ENCODE data around the gene CAPZB. TPM values are rescaled to one million over a fixed set of nuclear protein-coding genes. Genes with fewer than 3 reads are reported as not detected.
A peak's percentile ranks its signal among the peaks of the same experiment; 100 is the strongest.

CAPZB gene
- total and polyA plus RNA-seq, 2 donors (not counting 3 experiments of a cell fraction or from before 2014, with no cell fraction given) = 196 to 347 TPM

DNA sequence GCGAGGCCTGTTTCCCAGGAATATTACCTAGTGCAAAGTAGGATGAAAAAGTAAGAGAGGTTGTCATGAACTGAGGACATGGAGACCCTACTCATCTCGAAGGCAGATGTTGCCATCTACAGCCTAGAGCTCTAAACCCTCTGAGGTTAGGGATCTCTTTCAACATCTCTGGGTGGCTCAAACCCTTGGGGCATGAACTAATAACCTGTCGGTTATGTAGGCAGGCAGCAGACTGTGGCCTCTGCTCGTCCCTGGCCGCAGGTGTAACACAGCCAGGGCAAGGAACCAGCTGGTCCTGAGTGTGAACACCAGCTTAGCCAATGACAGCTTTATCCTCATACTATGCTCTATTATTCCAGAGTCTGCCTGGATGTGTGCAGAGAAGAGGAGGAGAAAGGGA, 13.2 kb downstream of the CAPZB start:
- no peak overlapping the region for H3K4me3 ChIP-seq (replicated peaks in 1 of 3; ENCODE audit: insufficient read depth in 1 of 3, low read depth in 1 of 3, low read length in 3 of 3)
- intact Hi-C loops (cut with micrococcal nuclease) = no loop called here
- dilution Hi-C loops (cut with MboI; ENCODE audit: extremely low pct_ligation_motif_present, low sequenced_read_pairs) = no loop called here
- DNase-seq (ENCODE audit: low read depth, low spot score) = no peak
- no peak overlapping the region for H3K4me2 ChIP-seq (ENCODE audit: insufficient read depth, low read length)
- H4K20me1 ChIP-seq (replicated peaks; ENCODE audit: control insufficient read depth, extremely low read depth, insufficient read depth, low read length) = no peaks in the 10 kb centered on the region
- peaks cover 1 to 2% of the 10 kb centered on the region in 2 experiments for H3K36me3 ChIP-seq (ENCODE audit: control insufficient read depth in 2 of 2, extremely low read depth in 1 of 2, insufficient read depth in 2 of 2, low read length in 2 of 2)
- H3K9ac ChIP-seq (replicated peaks; ENCODE audit: extremely low read depth, insufficient read depth, low read length) = no peak overlapping the region
- FAIRE-seq = no peak
- peaks cover 87% of the 10 kb centered on the region for H3K79me2 ChIP-seq (ENCODE audit: control insufficient read depth, insufficient read depth, low read length)
- no peaks in the 10 kb centered on the region for H3K27me3 ChIP-seq (ENCODE audit: control insufficient read depth in 2 of 2, insufficient read depth in 2 of 2, low read length in 2 of 2)
- TF ChIP-seq EZH2 (IDR thresholded peaks at IDR 0.05; ENCODE audit: borderline replicate concordance, low read depth, low read length, severe bottlenecking) (no peak), GATA2 (IDR thresholded peaks at IDR 0.05; ENCODE audit: insufficient read depth, insufficient read length, low read depth, low read length) (no peak)
- TF ChIP-seq, protein P1, sequence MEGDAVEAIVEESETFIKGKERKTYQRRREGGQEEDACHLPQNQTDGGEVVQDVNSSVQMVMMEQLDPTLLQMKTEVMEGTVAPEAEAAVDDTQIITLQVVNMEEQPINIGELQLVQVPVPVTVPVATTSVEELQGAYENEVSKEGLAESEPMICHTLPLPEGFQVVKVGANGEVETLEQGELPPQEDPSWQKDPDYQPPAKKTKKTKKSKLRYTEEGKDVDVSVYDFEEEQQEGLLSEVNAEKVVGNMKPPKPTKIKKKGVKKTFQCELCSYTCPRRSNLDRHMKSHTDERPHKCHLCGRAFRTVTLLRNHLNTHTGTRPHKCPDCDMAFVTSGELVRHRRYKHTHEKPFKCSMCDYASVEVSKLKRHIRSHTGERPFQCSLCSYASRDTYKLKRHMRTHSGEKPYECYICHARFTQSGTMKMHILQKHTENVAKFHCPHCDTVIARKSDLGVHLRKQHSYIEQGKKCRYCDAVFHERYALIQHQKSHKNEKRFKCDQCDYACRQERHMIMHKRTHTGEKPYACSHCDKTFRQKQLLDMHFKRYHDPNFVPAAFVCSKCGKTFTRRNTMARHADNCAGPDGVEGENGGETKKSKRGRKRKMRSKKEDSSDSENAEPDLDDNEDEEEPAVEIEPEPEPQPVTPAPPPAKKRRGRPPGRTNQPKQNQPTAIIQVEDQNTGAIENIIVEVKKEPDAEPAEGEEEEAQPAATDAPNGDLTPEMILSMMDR (IDR thresholded peaks at IDR 0.05; ENCODE audit: extremely low read depth in 1 of 2, insufficient read depth in 1 of 2, low read depth in 1 of 2, low read length in 2 of 2) = no peak
- POLR2A ChIA-PET = no interaction called here
- CTCF ChIA-PET = interaction anchor here (1.0 to 1.4 kb wide), 2 partner anchors 15 to 179 kb away, joined by 3 read pairs; no protein-coding TSS in a partner anchor
- H3K27ac ChIP-seq (ENCODE audit: insufficient read depth, low read depth, low read length) = no peak overlapping the region
- H3K4me1 ChIP-seq (ENCODE audit: control insufficient read depth, extremely low read depth, insufficient read depth, low read length) = peaks cover 38% of the 10 kb centered on the region
- no peaks in the 10 kb centered on the region for H3K9me1 ChIP-seq (replicated peaks; ENCODE audit: control insufficient read depth, extremely low read depth, insufficient read depth, low read length)
- H2AFZ ChIP-seq (ENCODE audit: low read depth, low read length) = no peak overlapping the region
- no TSS peak for BruUV-seq (replicated peaks)
- H3K9me3 ChIP-seq (replicated peaks; ENCODE audit: control insufficient read depth, insufficient read depth, low read length) = no peaks in the 10 kb centered on the region

DNA sequence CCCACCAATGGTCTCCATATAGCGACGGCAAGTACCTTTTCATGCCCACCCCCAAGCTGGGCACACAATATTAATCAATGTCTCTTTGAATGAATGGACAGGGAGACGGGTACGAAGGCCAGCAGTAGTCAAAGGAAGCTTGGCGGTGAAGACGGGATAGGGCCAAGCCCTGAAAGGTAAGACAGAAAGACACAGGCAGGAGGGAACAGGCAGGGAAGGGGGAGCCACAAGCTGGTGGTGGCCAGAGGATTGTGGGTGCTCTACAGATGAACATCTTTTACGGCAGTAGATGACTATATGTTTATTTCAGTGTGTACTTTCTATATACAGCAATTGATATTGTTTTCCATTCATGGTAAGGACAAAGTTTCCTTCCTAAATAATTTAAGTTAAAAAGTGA, 16.3 kb downstream of the CAPZB start:
- Histone ChIP-seq H3K4me2 (ENCODE audit: insufficient read depth, low read length) (peak overlapping the region; percentile 37), H2AFZ (ENCODE audit: low read depth, low read length) (no peak overlapping the region)

More for the DNA sequence above, 16.3 kb downstream of the CAPZB start:
- no peaks in the 10 kb centered on the region for H3K9me1 ChIP-seq (replicated peaks; ENCODE audit: control insufficient read depth, extremely low read depth, insufficient read depth, low read length)
- H3K4me1 ChIP-seq (ENCODE audit: control insufficient read depth, extremely low read depth, insufficient read depth, low read length) = peaks cover 20% of the 10 kb centered on the region
- ChIA-PET CTCF (interaction anchor here (0.6 to 2.3 kb wide), 5 partner anchors 11 to 185 kb away, joined by 3 to 13 read pairs (median 3); no protein-coding TSS in a partner anchor), POLR2A (interaction anchor here (0.7 kb wide), 1 partner anchor 40 kb away, joined by 3 read pairs; no protein-coding TSS in a partner anchor)
- H3K36me3 ChIP-seq (ENCODE audit: control insufficient read depth in 2 of 2, extremely low read depth in 1 of 2, insufficient read depth in 2 of 2, low read length in 2 of 2) = peaks cover 3 to 4% of the 10 kb centered on the region in 2 experiments
- H3K27ac ChIP-seq (ENCODE audit: insufficient read depth, low read depth, low read length) = peak overlapping the region; percentile 60
- BruUV-seq (replicated peaks) = no TSS peak
- H3K9me3 ChIP-seq (replicated peaks; ENCODE audit: control insufficient read depth, insufficient read depth, low read length) = no peaks in the 10 kb centered on the region
- FAIRE-seq = no peak
- TF ChIP-seq JUN (IDR thresholded peaks at IDR 0.05; ENCODE audit: borderline replicate concordance, insufficient read depth, insufficient read length, low read depth) = no peak
- no peak for TF ChIP-seq POLR2A (IDR thresholded peaks at IDR 0.05; ENCODE audit: low read depth, low read length)
- no peak for TF ChIP-seq MYC (IDR thresholded peaks at IDR 0.05; ENCODE audit: low read depth, low read length)
- TF ChIP-seq FOS (IDR thresholded peaks at IDR 0.05; ENCODE audit: borderline replicate concordance, insufficient read depth, low read length) = no peak
- no peak for TF ChIP-seq EZH2 (IDR thresholded peaks at IDR 0.05; ENCODE audit: borderline replicate concordance, low read depth, low read length, severe bottlenecking)
- TF ChIP-seq GATA2 (IDR thresholded peaks at IDR 0.05; ENCODE audit: insufficient read depth, insufficient read length, low read depth, low read length) = no peak
- TF ChIP-seq POLR2AphosphoS5 (IDR thresholded peaks at IDR 0.05; ENCODE audit: insufficient read depth, low read depth, low read length) = no peak
- H3K27me3 ChIP-seq (ENCODE audit: control insufficient read depth in 2 of 2, insufficient read depth in 2 of 2, low read length in 2 of 2) = no peaks in the 10 kb centered on the region
- no peak overlapping the region for H3K9ac ChIP-seq (replicated peaks; ENCODE audit: extremely low read depth, insufficient read depth, low read length)
- H3K79me2 ChIP-seq (ENCODE audit: control insufficient read depth, insufficient read depth, low read length) = peaks cover 86% of the 10 kb centered on the region
- DNase-seq (ENCODE audit: low read depth, low spot score) = no peak
- intact Hi-C loops (cut with micrococcal nuclease) (loop anchor here (1.0 to 2.0 kb wide), 2 partner anchors 15 to 30 kb away; no protein-coding TSS in a partner anchor), dilution Hi-C loops (cut with MboI; ENCODE audit: extremely low pct_ligation_motif_present, low sequenced_read_pairs) (no loop called here)
- peaks cover 7% of the 10 kb centered on the region for H4K20me1 ChIP-seq (replicated peaks; ENCODE audit: control insufficient read depth, extremely low read depth, insufficient read depth, low read length)
- no peak overlapping the region for H3K4me3 ChIP-seq (replicated peaks in 1 of 3; ENCODE audit: insufficient read depth in 1 of 3, low read depth in 1 of 3, low read length in 3 of 3)
